Hematopoietic multipotent progenitor cell treated with erythropoietin and hydrocortisone succinate and interleukin-3 and kit ligand, for 8 days (in vitro differentiated cells): ENCODE measurements around the gene BACH2.
"Not testable (repeated sequence)": the region's sequence is repeated elsewhere in the genome, so short reads cannot be mapped to it uniquely, and the experiment has no call there.

Experiments used
- DNase-seq: peaks from one replicate; pipeline ENCODE4 v3.0.0-alpha.2; 2015

The BACH2 gene

GRCh38 chr6:90233213-90233612, 63.4 kb downstream of the BACH2 start:
- no peak for DNase-seq

- DNase-seq = no peak
Measured at GRCh38 chr6:90231798-90232197, 64.8 kb downstream of the BACH2 start.

DNA sequence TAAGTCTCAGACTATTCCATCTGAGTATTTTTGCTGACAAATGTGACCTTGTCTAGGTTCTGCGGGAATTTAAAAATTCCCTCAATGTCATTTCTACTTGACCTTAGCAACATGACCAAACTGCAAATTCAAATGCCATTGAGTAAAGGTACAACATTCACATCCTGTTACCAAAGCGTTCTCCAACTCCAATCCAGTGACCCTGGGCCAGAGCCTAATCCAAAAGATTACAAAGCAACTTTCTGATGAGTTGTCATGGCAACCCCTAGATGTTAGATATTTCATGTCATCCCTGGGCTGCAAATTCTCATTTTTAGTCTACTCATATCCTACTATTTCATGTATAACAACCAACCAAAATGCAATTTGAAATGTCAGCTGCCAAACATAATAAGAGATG, 65.3 kb downstream of the BACH2 start:
- DNase-seq = no peak

GRCh38 chr6:90230548-90231215, 66.0 kb downstream of the BACH2 start:
- no peak for DNase-seq

DNA sequence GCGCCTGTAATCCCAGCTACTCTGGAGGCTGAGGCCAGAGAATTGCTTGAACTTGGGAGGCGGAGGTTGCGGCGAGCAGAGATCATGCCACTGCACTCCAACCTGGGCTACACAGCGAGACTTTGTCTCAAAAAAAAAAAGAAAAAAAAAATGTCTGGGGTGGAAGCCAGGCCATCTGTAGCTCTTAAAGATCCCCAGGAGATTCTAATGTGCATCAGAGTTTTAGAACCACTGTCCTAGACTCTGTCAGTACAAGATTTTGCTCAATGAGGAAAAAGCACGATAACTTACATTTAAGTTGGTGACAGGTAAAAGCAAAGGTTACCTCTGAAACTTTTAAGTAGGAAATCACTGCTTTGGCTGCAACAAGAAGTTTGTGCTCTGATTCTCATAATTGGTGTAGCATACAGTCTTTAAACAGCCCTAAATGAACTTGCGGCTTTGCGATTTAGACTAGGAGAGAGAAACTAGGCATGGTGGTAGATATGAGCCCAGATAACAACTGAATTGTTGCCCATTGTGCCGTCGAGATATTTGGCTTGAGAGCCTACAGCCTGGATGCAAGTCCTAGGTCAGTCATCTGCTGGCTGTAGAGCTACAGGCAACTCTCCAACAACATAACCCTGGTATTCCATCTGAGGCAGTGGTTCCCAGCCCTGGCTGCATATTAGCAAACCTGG, 67.2 kb downstream of the BACH2 start:
- DNase-seq = no peak

DNA sequence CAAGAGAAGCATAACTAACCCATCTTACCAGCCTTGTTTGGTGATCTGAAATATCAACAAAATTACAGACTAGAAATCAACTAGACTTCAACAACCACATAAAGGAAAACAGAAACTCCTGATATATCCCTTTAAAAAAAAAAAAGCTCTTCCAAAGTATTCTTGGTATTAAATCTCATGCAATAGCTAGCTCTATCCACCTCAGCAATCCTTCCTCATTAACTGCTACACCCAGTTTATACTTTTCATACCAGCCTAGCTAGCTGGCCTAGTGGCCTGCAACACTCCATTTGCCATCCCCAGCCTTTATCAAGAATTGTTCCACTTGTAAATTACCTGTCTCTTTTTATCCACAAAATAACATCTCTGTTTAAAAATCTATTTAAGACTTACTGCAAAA, 69.0 kb downstream of the BACH2 start:
- DNase-seq = no peak

GRCh38 chr6:90227213-90227612, 69.4 kb downstream of the BACH2 start:
- no peak for DNase-seq

DNA sequence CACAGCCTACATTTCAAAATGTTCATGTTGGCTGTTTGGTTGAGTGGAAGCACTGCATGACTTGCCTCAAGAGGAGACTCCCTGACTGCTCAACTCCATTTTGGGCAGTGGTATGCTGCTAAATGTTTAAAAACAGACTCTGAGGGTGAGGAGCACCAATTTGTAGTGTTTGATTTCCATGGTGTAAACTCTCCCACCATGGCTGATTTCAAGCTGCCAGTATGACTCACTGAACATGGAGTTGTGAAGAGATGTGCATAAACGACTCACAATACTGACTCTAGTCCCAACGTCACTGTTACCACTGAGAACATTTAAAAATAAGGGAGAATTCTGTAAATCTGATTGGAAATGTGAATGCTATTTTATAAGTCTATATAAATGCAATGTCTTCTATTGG, 70.4 kb downstream of the BACH2 start:
- no peak for DNase-seq

DNA sequence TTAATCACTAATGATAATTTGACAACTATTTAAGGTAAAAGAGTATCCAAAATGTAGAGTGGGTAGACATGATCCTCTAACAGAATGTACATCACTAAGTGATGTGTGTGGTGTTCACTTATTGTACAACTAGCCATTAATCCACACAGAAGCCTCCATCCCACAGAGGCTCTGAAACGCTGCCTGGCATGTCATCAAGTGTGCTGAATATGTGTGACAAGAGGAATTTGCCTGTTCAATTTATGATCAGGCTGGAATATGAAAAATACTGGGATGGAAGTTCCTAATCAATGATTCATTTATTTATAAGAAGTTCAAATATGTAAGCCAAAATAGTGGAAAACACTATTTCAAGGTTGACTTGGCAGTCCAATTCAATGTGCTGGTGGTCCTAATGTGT, 72.4 kb downstream of the BACH2 start:
- no peak for DNase-seq

- DNase-seq = no peak
Measured at GRCh38 chr6:90222724-90223198, 73.9 kb downstream of the BACH2 start.

DNA sequence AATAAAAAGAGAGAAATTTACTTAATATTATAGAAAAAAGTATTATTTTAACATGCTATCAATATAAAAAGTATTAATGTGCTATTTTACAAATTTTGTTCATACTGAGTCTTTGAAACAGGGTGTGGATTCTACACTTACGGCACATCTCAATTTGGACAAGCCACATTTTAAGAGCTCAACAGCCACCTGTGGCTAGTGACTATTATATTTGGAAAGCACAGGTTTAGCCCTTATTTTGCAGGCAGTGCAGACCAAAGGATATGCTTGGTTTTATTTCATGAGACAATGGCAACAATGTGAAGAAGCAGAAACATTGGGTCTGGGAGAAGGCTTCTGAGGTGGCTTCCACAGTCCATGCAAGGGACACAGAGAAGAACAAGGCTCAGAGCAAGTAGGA, 74.6 kb downstream of the BACH2 start:
- no peak for DNase-seq

DNA sequence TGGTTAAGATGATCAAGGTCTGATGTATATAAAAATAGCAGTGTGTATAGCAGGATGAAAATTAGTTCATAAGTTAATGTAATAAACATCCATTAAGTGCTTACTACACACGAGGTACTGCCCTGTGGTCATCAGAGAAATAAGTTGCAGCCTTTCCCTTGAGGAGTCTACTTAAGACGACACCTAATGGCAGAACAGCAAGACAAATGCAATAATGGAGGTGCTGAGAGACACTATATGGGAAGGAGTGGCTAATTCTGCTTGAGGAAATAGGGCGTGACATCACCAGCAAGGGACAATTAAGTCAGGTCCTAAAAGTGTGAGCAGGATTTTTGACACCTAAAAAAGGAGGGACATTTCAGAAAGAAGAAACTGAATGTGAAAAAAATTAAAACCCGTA, 75.2 kb downstream of the BACH2 start:
- DNase-seq = no peak

- no peak for DNase-seq
Measured at GRCh38 chr6:90220273-90220672, 76.4 kb downstream of the BACH2 start.

GRCh38 chr6:90219209-90219985, 77.2 kb downstream of the BACH2 start:
- DNase-seq = peak; percentile 4

GRCh38 chr6:90218959-90219208, 77.8 kb downstream of the BACH2 start:
- DNase-seq = no peak

GRCh38 chr6:90217506-90218127, 79.0 kb downstream of the BACH2 start:
- no peak for DNase-seq

GRCh38 chr6:90216072-90216977, 80.3 kb downstream of the BACH2 start:
- no peak for DNase-seq

DNA sequence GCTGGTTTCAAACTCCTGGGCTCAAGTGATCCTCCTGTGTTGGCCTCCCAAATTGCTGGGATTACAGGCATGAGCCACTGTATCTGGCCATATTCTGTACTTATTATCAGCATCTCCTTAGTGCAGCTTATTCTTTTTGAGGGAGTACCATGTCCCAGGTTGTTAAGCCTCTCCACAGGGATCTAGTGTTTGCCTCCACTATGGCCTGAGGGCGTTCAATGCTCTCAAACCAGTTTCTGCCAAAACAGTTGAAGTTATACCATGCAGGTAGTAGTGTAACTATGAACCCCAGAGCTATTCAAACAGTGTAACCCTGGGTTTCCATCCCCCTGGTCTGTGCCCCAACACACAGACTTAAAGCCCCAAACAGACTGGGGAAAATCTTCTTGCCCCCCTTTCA, 81.7 kb downstream of the BACH2 start:
- DNase-seq = no peak

DNA sequence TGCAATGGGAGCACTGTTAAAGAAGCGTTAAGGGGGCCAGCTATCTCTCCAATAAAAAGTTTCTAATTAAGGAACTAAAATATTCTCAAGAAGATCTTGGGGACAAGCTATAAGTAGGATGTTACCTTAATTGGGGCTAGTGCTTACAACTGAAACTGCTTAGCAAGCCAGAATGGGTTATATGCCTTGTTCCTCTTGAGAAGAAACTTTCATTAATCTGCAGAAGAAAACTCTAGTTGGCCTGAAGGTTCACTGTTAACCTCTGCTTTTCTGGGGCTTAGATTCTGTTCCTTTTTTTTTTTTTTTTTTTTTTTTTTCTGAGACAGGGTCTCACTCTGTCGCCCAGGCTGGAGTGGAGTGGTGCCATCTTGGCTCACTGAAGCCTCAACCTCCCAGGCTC, 82.2 kb downstream of the BACH2 start:
- DNase-seq = no peak

- no peak for DNase-seq
Measured at GRCh38 chr6:90212274-90212673, 84.4 kb downstream of the BACH2 start.

DNA sequence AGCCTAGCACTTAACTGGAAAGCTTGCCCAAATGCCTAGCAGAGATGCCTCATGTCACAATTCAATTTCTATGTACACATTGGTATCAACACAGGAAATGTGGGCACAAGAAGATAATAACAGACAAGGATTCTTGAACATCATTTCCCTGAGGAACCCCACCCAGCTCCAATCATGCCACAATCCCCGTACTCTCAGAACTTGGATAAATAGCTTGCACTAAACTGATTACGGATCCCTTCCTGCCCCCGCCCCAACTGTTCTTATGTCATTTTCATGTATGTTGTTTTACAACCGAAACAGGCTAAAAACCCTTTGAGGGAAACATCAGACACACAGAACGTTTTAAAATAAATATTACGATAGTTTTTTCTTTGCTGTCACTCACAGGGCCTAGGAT, 87.1 kb downstream of the BACH2 start:
- peak; percentile 82 for DNase-seq

- DNase-seq = not testable (repeated sequence)
Measured at GRCh38 chr6:90208690-90209089, 88.0 kb downstream of the BACH2 start.
